GM15510 (cell line): Measurements from ENCODE around the gene FUT1.

Source experiments
- POLR2A ChIP-seq: IDR thresholded peaks from 3 replicates; pipeline ENCODE4 v1.6.1; 2011; ENCODE audit warnings: borderline replicate concordance; ENCODE audit not compliant: insufficient read length; ENCODE audit errors: extremely low read depth

The FUT1 gene

GRCh38 chr19:48770734-48771472 is 18.5 kb upstream of the FUT1 start:
- TF ChIP-seq POLR2A: no peak

GRCh38 chr19:48770266-48770665 is 17.8 kb upstream of the FUT1 start:
- no peak for TF ChIP-seq POLR2A

GRCh38 chr19:48768994-48769713 is 16.7 kb upstream of the FUT1 start:
- TF ChIP-seq POLR2A: no peak

GRCh38 chr19:48760504-48761205 is 8.2 kb upstream of the FUT1 start:
- TF ChIP-seq POLR2A: no peak

GRCh38 chr19:48757741-48758144 is 5.3 kb upstream of the FUT1 start:
- TF ChIP-seq POLR2A: no peak

GRCh38 chr19:48757089-48757675 is 4.7 kb upstream of the FUT1 start:
- TF ChIP-seq POLR2A: no peak

- no peak for TF ChIP-seq POLR2A
Measured at GRCh38 chr19:48756686-48757085, 4.2 kb upstream of the FUT1 start.

- no peak for TF ChIP-seq POLR2A
Measured at GRCh38 chr19:48756212-48756611, 3.8 kb upstream of the FUT1 start.

GRCh38 chr19:48755787-48756186 is 3.3 kb upstream of the FUT1 start:
- no peak for TF ChIP-seq POLR2A

- TF ChIP-seq POLR2A: no peak
Measured at GRCh38 chr19:48755084-48755641, 2.7 kb upstream of the FUT1 start, which contains the start of gene FGF21. Gene FGF21 (plus strand): TSS chr19:48755524. CDS start chr19:48756237, 713 bp downstream.

GRCh38 chr19:48751845-48752495 is 471 bp downstream of the FUT1 start:
- no peak for TF ChIP-seq POLR2A

- no peak for TF ChIP-seq POLR2A
Measured at GRCh38 chr19:48750771-48751504, 1.5 kb downstream of the FUT1 start.

GRCh38 chr19:48750351-48750750 is 2.1 kb downstream of the FUT1 start:
- TF ChIP-seq POLR2A: no peak

- TF ChIP-seq POLR2A: no peak
Measured at GRCh38 chr19:48749571-48750198, 2.8 kb downstream of the FUT1 start.
